ENCODE data around the gene ENTHD1.

ENTHD1 gene

GRCh38 chr22:39712081-39712480 is 181.5 kb downstream of the ENTHD1 start:
- DNase-seq: no peak

GRCh38 chr22:39710380-39711150 is 183.0 kb downstream of the ENTHD1 start:
- no peak for DNase-seq

DNA sequence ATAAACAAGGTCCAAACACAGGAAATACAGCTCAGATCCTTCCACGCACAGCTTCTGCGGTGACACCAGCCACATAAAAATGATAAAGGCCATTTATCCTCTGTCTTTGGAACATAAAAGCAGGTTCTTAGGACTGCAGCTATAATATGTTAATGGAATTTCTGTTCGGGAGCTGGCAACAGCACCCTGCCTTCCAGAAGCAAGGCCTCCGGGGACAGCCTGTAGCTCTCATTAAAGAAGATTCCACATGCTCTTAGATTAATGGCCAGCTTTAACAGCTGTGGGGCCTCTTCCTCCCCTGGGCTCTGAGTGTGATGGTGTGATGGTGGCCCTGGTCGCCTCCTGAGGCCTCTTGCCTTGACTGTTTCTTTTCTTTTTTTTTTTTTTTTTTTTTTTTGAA is 185.7 kb downstream of the ENTHD1 start:
- DNase-seq: no peak

DNA sequence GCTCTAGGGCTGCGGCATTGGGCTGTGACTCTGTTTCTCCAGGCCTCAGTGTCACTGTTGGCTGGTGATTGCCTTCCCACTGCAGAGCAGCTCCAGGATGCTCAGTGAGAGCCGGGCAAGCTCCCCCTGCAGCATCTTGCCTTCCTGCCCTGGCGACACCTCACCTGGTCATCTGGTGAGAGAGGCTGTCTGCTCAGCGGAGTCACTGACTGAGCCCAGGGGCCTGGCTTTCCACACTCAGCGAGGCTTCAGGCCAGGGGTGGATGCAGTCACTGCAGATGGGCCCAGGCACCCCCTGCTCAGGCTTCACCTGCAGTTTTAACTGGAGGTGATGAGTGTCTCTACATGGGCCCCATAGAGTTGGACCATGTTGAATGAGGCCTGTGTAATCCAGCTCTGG is 186.2 kb downstream of the ENTHD1 start:
- no peak for DNase-seq

DNA sequence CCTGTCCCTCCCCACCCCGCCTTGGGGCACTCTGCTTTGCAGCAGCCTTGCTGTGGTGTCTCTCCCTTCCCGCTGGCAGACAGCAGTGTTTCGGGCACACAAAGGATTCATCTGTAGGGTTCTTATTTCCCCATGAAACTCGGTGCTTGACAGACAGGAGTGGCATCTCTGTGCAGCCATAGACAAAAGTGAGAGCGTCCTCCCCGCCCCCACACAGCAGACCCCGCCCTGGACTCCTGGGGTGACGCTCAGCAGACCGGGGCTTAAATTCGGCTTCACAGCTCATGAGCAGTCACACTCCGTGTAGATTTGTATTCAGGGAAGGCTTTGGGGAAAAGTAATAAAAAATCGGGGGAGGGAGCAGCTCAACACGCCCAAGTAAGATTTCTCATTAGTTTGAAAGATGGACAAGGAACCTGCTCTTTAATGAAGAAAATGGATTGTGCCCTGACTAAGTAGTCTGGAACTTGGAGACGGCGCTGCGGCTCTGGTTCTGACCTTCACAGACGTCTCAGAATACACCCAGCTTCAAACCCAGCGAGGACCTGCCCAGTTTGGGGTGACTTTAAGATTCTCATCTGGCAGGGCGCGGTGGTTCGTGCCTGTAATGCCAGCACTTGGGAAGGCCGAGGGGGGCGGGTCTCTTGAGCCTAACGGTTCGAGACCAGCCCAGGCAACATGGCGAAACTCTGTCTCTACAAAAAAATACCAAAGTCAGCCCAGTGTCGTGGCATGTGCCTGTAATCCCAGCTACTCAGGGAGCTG is 187.0 kb downstream of the ENTHD1 start:
- DNase-seq: no peak

GRCh38 chr22:39705386-39705785 is 188.2 kb downstream of the ENTHD1 start:
- DNase-seq: no peak

GRCh38 chr22:39703928-39704639 is 189.5 kb downstream of the ENTHD1 start:
- no peak for DNase-seq

DNA sequence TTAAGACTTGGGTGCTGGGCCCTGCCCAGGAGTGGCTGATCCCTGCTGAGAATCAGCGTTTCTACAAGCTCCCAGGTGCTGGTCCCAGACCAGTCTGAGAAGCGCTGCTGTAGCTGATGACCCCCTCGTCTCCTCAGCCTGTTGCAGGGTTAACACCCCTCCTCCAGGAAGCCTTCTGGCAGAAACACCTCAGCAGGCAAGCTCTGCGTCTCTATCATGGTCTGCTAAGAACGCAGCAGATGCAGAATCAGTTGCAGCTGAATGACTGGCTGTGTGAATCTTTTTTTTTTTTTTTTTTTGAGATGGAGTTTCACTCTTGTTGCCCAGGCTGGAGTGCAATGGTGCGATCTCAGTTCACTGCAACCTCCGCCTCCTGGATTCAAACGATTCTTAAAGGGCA is 190.5 kb downstream of the ENTHD1 start:
- no peak for DNase-seq

DNA sequence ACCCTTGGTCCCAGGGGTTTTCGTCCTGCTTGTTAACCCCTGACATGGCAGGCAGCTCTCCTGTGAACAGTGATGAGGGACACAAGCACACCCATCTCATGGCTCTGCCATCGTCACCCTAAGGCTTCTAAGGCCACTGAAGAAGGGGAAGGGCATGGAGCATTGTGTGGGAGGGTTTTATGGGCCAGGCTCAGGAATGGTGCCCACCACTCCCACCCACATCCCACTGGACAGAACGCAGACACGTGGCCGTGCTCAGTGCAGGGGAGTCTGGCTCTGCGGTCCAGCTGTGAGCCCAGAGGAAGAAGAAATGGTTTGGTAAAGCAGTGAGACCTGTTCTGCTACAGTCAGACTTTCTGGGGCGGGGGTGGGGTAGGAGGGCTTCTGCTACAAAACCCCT is 193.0 kb downstream of the ENTHD1 start:
- no peak for DNase-seq

- no peak for DNase-seq
These were observed 193.8 kb downstream of the ENTHD1 start for GRCh38 chr22:39699631-39700360.

- DNase-seq: no peak
These were observed 195.7 kb downstream of the ENTHD1 start for GRCh38 chr22:39697790-39698430.

GRCh38 chr22:39693943-39694500 is 199.5 kb downstream of the ENTHD1 start:
- DNase-seq: no peak
